SK-N-MC (cell line): ENCODE results near the gene KCNAB1.

Experiments used
- DNase-seq: peaks from one replicate; pipeline ENCODE4 v3.0.0-alpha.2; 2011; ENCODE audit warnings: low read depth, low spot score
- H3K27ac ChIP-seq: fragments of 200-600 bp; sonication (generic); 2 replicates; pipeline ENCODE4 v1.5.1; 2016; ENCODE audit warnings: mixed run types
- H3K36me3 ChIP-seq: fragments of 200-600 bp; sonication (generic); 2 replicates; pipeline ENCODE4 v1.6.1; 2017; ENCODE audit warnings: antibody characterized with exemption, low read length, mixed read lengths; ENCODE audit not compliant: insufficient read depth
- H3K4me3 ChIP-seq: fragments of 200-600 bp; sonication (generic); 2 replicates; pipeline ENCODE4 v1.5.1; 2016
- H3K9ac ChIP-seq: fragments of 200-600 bp; sonication (generic); 2 replicates; pipeline ENCODE4 v1.8.0; 2017; ENCODE audit warnings: mixed run types, mixed read lengths; ENCODE audit not compliant: insufficient read length
- H3K9me3 ChIP-seq: fragments of 200-600 bp; sonication (generic); 2 replicates; pipeline ENCODE4 v1.6.1; 2017; ENCODE audit warnings: low read depth, mild to moderate bottlenecking, antibody characterized with exemption, low read length, moderate library complexity, mixed read lengths
- EZH2 ChIP-seq: fragments of 200-600 bp; sonication (generic); IDR thresholded peaks from one replicate; pipeline ENCODE4 v1.6.1; 2017; ENCODE audit warnings: antibody characterized with exemption
- FOXP2 ChIP-seq: optimal IDR thresholded peaks from 2 replicates; pipeline ENCODE3; 2011; ENCODE audit warnings: mild to moderate bottlenecking, moderate library complexity; ENCODE audit not compliant: insufficient read depth; ENCODE audit errors: extremely low read length, control extremely low read depth
- POLR2AphosphoS5 ChIP-seq: IDR thresholded peaks from 2 replicates; pipeline ENCODE4 v1.6.1; 2012; ENCODE audit warnings: mild to moderate bottlenecking, low read depth, low read length, borderline replicate concordance

The KCNAB1 gene

DNA sequence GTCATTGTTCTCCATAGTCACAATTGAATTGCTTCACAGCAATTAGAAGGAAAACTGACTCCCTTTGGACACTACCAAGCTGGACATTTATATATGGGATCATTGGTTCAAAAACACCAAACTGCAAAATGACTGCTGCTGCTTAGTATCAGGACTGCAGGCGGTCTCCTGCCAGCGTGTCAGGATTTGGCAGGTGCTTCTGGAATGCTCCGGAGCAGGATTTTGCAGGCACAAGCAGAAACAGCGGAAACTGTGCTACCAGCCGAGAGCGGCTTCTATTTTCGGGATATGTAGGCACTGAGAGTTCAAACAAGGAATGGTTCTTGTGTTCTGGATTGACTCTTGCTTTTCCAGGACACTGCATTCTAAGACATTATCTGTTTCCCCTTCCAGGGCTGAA lies 339.1 kb downstream of the KCNAB1 start:
- DNase-seq = no peak
- no peak overlapping the region for H3K4me3 ChIP-seq
- H3K27ac ChIP-seq = no peak overlapping the region
- no peak overlapping the region for H3K9ac ChIP-seq
- no peaks in the 10 kb centered on the region for H3K9me3 ChIP-seq
- no peak for TF ChIP-seq POLR2AphosphoS5
- no peaks in the 10 kb centered on the region for H3K36me3 ChIP-seq

DNA sequence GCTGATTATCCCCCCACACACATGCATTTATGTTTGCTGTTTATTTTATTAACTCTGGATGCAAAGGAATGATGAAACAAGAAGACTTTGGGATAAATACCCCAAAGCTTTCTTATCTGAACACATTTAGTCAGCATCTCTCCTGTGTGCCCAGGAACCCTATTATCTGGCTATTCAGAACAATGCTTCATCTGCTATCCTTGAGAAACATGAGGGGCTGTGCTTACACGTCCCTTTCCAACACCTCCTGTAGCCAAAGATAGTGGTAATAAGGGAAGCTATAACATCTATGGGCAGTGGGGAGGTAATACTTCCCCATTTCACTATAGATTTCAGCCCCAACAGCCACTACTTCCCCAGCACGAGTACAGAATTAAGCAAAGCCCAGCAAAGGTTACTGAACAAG lies 339.8 kb downstream of the KCNAB1 start:
- TF ChIP-seq FOXP2 (no peak), POLR2AphosphoS5 (no peak), EZH2 (no peak)
- H3K36me3 ChIP-seq = no peaks in the 10 kb centered on the region
- H3K9ac ChIP-seq = no peak overlapping the region
- no peak overlapping the region for H3K4me3 ChIP-seq
- no peaks in the 10 kb centered on the region for H3K9me3 ChIP-seq
- H3K27ac ChIP-seq = no peak overlapping the region
- no peak for DNase-seq

DNA sequence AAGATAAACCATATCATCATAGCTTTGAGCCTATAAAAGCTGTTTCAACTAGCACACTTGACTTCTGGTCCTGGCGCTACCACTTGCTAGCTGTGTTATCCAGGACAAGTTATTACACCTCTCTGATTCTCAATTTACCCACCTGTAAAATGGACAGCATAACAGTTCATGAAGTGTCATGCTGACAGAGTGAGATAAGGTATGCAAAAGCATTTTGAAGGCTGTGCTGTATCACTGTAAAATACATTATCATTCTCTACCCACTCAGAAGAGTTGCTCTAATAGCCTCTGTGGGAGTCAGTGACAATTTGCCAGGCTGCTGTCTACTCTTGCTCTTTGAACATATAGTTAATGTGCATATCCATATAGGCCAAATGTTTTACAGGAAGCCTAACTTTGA lies 341.5 kb downstream of the KCNAB1 start:
- DNase-seq = no peak
- H3K9me3 ChIP-seq = no peaks in the 10 kb centered on the region
- TF ChIP-seq EZH2 = no peak
- no peak for TF ChIP-seq POLR2AphosphoS5
- no peak for TF ChIP-seq FOXP2
- H3K36me3 ChIP-seq = no peaks in the 10 kb centered on the region
- no peak overlapping the region for H3K4me3 ChIP-seq
- no peak overlapping the region for H3K27ac ChIP-seq
- H3K9ac ChIP-seq = no peak overlapping the region

DNA sequence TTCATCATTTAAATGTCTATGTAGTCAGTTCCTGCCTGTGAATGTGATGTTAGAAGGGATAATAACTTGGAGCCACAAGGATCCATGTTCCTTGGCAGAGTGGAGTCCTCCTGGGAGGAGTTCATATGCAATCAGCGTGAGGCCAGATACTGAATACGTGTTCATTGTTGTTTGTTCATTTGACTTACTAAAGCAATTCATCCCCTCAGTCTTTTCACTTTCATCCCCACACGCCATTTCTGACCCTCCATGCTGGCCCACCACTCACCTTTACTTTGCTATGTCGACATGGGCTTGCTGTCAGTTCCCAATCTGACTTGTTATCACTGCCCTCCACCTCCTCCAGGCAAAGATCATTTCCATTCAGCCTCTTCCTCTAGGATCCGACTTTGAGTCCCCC lies 342.7 kb downstream of the KCNAB1 start:
- Histone ChIP-seq H3K27ac (no peak overlapping the region), H3K4me3 (no peak overlapping the region), H3K9me3 (no peaks in the 10 kb centered on the region), H3K36me3 (no peaks in the 10 kb centered on the region), H3K9ac (no peak overlapping the region)
- no peak for DNase-seq
- no peak for TF ChIP-seq EZH2

DNA sequence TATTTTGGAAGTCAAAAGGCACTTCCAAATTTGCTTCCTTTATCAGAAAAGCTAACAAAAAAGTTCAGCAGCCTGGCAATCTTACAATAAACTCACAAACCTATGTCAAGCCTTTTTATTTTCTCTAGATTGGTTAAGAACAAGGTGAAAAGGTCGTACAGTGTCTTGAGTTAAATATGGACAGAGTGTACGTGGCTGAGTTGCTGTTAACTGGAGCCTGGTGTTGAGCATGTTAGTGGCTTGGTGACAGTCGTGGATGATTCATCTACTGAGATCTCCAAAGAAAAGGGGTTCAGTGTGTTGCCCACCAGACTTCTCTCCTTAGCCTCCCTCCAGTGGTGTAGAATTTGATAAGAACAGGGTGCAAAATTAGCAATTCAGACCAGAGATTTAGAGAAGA lies 344.8 kb downstream of the KCNAB1 start:
- H3K9ac ChIP-seq = no peak overlapping the region
- H3K9me3 ChIP-seq = no peaks in the 10 kb centered on the region
- H3K27ac ChIP-seq = no peak overlapping the region
- DNase-seq = no peak
- no peaks in the 10 kb centered on the region for H3K36me3 ChIP-seq
- no peak for TF ChIP-seq POLR2AphosphoS5
- no peak for TF ChIP-seq EZH2
- no peak for TF ChIP-seq FOXP2
- no peak overlapping the region for H3K4me3 ChIP-seq

DNA sequence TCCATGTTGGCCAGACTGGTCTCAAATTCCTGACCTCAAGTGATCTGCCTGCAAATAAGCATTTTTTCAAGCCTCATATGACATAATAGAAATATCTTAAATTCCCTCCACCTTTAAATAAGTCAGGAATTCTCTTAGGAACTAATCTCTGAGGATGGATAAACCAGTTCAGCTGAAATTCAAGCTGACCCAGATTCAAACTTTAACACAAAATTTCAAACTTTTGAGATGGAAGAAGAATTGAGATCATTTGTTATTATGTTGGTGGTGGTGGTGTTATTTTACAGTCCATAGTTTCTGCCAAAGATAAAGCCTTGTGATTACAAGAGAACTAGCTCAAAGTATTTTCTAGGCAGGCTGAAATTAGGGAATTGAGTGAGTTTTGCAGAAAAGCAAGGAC lies 349.1 kb downstream of the KCNAB1 start:
- Histone ChIP-seq H3K9ac (no peak overlapping the region), H3K36me3 (no peaks in the 10 kb centered on the region), H3K4me3 (no peak overlapping the region), H3K27ac (no peak overlapping the region), H3K9me3 (no peaks in the 10 kb centered on the region)
- TF ChIP-seq FOXP2 = no peak
- no peak for TF ChIP-seq EZH2
- TF ChIP-seq POLR2AphosphoS5 = no peak
- no peak for DNase-seq

DNA sequence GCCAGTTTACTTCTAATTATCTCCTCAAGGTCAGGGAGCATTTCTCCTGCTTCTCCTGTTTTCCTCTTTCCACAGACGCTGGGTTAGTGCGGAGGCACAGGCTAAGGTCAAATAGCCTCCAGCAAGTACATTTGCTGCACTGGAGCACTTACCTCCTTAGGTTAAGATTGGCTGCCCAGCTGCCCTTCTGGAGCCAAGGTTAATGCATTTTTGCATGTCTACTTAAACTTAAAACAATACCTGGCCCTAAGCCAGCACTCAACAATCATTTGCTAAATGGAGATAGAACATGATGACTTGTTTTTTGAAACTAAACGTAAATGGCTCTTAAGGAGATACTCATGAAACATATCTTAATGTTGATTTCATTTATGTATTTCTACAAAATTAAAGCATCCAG lies 351.1 kb downstream of the KCNAB1 start:
- TF ChIP-seq POLR2AphosphoS5 (no peak), EZH2 (no peak), FOXP2 (no peak)
- no peaks in the 10 kb centered on the region for H3K36me3 ChIP-seq
- no peaks in the 10 kb centered on the region for H3K9me3 ChIP-seq
- H3K27ac ChIP-seq = no peak overlapping the region
- no peak for DNase-seq
- H3K9ac ChIP-seq = no peak overlapping the region
- no peak overlapping the region for H3K4me3 ChIP-seq

DNA sequence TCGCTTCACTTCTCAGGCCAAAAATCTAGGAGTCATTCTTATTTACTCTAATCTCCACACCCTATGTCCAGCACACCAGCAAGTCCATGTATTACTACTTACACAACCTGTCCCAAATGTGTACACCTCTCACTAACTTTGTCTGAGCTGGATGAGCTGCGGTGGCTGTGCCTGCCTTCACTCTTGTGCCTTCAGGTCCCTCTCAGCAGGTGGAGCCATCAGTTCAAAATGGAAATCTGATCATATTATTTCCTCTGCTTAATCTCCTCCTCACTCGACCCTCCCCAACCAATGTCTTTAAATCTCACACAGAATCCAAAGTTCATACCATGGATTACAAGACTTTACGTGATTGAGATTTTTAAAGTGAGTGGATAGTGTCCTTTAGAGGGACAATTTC lies 351.8 kb downstream of the KCNAB1 start:
- Histone ChIP-seq H3K36me3 (no peaks in the 10 kb centered on the region), H3K27ac (no peak overlapping the region), H3K4me3 (no peak overlapping the region), H3K9me3 (no peaks in the 10 kb centered on the region), H3K9ac (no peak overlapping the region)
- TF ChIP-seq POLR2AphosphoS5 = no peak
- no peak for TF ChIP-seq EZH2
- TF ChIP-seq FOXP2 = no peak
- DNase-seq = no peak

DNA sequence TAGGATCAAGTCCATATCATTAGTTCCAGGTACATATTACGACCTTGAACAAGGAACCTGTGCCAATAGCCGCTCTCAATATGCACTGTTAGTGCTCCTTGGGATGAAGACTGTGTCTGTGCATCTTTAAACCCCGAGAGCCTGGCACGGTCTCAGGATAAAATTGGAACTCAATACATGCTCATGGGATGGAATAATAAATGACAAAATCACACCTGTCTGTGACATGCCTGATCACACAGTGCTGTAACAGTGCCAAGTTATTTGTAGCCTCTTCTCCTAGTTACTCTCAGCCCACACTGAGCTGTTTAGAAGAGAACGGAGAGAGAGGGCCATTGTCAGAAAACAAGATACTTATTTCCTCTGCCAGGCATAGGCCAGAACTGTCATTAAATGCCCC lies 352.3 kb downstream of the KCNAB1 start:
- H3K9me3 ChIP-seq = no peaks in the 10 kb centered on the region
- TF ChIP-seq EZH2 = no peak
- TF ChIP-seq POLR2AphosphoS5 = no peak
- TF ChIP-seq FOXP2 = no peak
- H3K27ac ChIP-seq = no peak overlapping the region
- no peaks in the 10 kb centered on the region for H3K36me3 ChIP-seq
- no peak for DNase-seq
- no peak overlapping the region for H3K9ac ChIP-seq
- H3K4me3 ChIP-seq = no peak overlapping the region

DNA sequence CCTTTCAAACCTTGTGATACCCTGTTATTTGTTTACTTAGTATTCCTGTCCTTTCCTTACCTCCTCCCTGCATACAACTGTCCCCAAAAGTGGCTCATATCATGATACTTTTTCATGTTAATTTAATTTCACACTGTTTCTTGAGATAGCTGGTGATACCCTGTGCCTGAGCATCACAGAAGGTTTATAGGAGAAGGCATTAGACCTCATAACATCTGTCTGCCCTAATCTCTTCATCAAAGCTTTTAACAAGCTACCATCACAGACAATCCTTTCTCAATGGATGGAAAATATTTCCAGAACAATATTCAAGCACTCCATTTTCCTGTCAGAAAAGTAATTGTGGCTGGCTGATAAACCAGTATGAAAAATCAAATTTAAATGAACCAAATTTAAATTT lies 353.0 kb downstream of the KCNAB1 start:
- DNase-seq = no peak
- Histone ChIP-seq H3K9ac (no peak overlapping the region), H3K27ac (no peak overlapping the region), H3K36me3 (no peaks in the 10 kb centered on the region), H3K9me3 (no peaks in the 10 kb centered on the region), H3K4me3 (no peak overlapping the region)
- TF ChIP-seq FOXP2 (no peak), EZH2 (no peak), POLR2AphosphoS5 (no peak)
